ENCODE measurements around the gene MVP.

MVP gene

GRCh38 chr16:29834079-29834478 is 13.8 kb downstream of the MVP start:
- DNase-seq, result no peak
- Histone ChIP-seq H3K4me3 (no peak overlapping the region), H3K9me3 (no peaks in the 10 kb centered on the region), H3K36me3 (peaks cover 72 to 93% (median 74%) of the 10 kb centered on the region in 3 donors), H3K4me1 (peaks cover 0 to 11% (median 0%) of the 10 kb centered on the region in 4 donors), H3K27ac (no peak overlapping the region), H3K27me3 (no peaks in the 10 kb centered on the region)
- intact Hi-C loops (cut with DNase I; ENCODE audit: low total_unique reads), result no loop called here
- TF ChIP-seq, protein P1, sequence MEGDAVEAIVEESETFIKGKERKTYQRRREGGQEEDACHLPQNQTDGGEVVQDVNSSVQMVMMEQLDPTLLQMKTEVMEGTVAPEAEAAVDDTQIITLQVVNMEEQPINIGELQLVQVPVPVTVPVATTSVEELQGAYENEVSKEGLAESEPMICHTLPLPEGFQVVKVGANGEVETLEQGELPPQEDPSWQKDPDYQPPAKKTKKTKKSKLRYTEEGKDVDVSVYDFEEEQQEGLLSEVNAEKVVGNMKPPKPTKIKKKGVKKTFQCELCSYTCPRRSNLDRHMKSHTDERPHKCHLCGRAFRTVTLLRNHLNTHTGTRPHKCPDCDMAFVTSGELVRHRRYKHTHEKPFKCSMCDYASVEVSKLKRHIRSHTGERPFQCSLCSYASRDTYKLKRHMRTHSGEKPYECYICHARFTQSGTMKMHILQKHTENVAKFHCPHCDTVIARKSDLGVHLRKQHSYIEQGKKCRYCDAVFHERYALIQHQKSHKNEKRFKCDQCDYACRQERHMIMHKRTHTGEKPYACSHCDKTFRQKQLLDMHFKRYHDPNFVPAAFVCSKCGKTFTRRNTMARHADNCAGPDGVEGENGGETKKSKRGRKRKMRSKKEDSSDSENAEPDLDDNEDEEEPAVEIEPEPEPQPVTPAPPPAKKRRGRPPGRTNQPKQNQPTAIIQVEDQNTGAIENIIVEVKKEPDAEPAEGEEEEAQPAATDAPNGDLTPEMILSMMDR (IDR thresholded peaks at IDR 0.05), result no peak

GRCh38 chr16:29835926-29836325 is 15.7 kb downstream of the MVP start:
- no peak for DNase-seq
- H3K4me3 ChIP-seq, result no peak overlapping the region
- no peak overlapping the region for H3K27ac ChIP-seq
- no peaks in the 10 kb centered on the region for H3K27me3 ChIP-seq
- peaks cover 0 to under 1% (median 0%) of the 10 kb centered on the region in 4 donors for H3K4me1 ChIP-seq
- TF ChIP-seq, protein P1 (IDR thresholded peaks at IDR 0.05), result no peak
- H3K9me3 ChIP-seq, result no peaks in the 10 kb centered on the region
- peaks cover 83 to 97% (median 89%) of the 10 kb centered on the region in 3 donors for H3K36me3 ChIP-seq
- intact Hi-C loops (cut with DNase I; ENCODE audit: low total_unique reads), result no loop called here

- peaks cover 83 to 97% (median 83%) of the 10 kb centered on the region in 3 donors for H3K36me3 ChIP-seq
- no peak overlapping the region for H3K27ac ChIP-seq
- no peaks in the 10 kb centered on the region for H3K9me3 ChIP-seq
- H3K4me1 ChIP-seq, result no peaks in the 10 kb centered on the region
- TF ChIP-seq, protein P1 (IDR thresholded peaks at IDR 0.05), result no peak
- intact Hi-C loops (cut with DNase I; ENCODE audit: low total_unique reads), result no loop called here
- no peaks in the 10 kb centered on the region for H3K27me3 ChIP-seq
- no peak overlapping the region for H3K4me3 ChIP-seq
- DNase-seq, result no peak
Measured at GRCh38 chr16:29836623-29837022, 16.4 kb downstream of the MVP start.

- Histone ChIP-seq H3K9me3 (no peaks in the 10 kb centered on the region), H3K27ac (no peak overlapping the region), H3K4me3 (no peak overlapping the region), H3K27me3 (no peaks in the 10 kb centered on the region), H3K4me1 (no peaks in the 10 kb centered on the region), H3K36me3 (peaks cover 85 to 98% (median 91%) of the 10 kb centered on the region in 3 donors)
- TF ChIP-seq, protein P1 (IDR thresholded peaks at IDR 0.05), result no peak
- intact Hi-C loops (cut with DNase I; ENCODE audit: low total_unique reads), result no loop called here
- DNase-seq, result no peak
Measured at GRCh38 chr16:29837841-29838240, 17.6 kb downstream of the MVP start.

DNA sequence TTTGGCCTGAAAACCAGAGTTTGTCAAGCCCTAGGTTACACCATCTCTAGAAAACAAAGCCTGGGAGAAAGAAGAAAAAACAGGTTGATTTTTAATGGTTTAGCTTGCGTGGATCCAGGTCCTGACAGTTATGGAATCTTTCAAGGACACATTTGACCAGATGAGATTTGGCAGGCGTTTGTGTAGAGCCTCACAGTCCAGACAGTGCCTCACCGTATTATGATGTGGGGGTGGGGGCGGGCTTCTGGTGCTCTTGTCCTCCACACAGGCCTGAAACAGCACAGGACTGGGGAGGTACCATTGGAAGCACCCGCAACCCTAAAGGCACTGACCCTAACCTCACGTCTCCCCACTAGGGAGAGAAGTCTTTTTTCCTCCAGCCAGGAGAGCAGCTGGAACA is 19.6 kb downstream of the MVP start:
- no peak for DNase-seq
- Histone ChIP-seq H3K4me3 (no peak overlapping the region), H3K36me3 (peaks cover 77 to 100% (median 86%) of the 10 kb centered on the region in 3 donors), H3K27me3 (no peaks in the 10 kb centered on the region), H3K4me1 (no peaks in the 10 kb centered on the region), H3K27ac (no peak overlapping the region), H3K9me3 (no peaks in the 10 kb centered on the region)
- TF ChIP-seq, protein P1 (IDR thresholded peaks at IDR 0.05), result no peak
- intact Hi-C loops (cut with DNase I; ENCODE audit: low total_unique reads), result no loop called here

DNA sequence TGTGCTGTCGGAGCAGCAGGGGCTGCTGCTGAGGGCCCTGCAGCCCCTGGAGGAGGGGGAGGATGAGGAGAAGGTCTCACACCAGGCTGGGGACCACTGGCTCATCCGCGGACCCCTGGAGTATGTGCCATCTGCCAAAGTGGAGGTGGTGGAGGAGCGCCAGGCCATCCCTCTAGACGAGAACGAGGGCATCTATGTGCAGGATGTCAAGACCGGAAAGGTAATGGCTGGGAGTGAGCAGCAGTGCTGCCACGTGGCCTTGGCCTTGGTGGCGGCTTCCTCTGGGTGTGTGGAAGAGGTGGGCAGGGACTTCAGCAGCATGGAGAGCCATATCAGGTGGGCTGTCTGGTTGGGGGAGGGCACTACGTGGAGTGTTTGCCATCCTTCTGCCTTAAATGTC is 20.0 kb downstream of the MVP start:
- peaks cover 79 to 100% (median 87%) of the 10 kb centered on the region in 3 donors for H3K36me3 ChIP-seq
- H3K4me1 ChIP-seq, result no peaks in the 10 kb centered on the region
- TF ChIP-seq, protein P1 (IDR thresholded peaks at IDR 0.05), result no peak
- H3K27ac ChIP-seq, result no peak overlapping the region
- H3K4me3 ChIP-seq, result no peak overlapping the region
- no peaks in the 10 kb centered on the region for H3K9me3 ChIP-seq
- DNase-seq, result no peak
- intact Hi-C loops (cut with DNase I; ENCODE audit: low total_unique reads), result no loop called here
- no peaks in the 10 kb centered on the region for H3K27me3 ChIP-seq
